ENCODE results near the gene EWSR1.

The EWSR1 gene

DNA sequence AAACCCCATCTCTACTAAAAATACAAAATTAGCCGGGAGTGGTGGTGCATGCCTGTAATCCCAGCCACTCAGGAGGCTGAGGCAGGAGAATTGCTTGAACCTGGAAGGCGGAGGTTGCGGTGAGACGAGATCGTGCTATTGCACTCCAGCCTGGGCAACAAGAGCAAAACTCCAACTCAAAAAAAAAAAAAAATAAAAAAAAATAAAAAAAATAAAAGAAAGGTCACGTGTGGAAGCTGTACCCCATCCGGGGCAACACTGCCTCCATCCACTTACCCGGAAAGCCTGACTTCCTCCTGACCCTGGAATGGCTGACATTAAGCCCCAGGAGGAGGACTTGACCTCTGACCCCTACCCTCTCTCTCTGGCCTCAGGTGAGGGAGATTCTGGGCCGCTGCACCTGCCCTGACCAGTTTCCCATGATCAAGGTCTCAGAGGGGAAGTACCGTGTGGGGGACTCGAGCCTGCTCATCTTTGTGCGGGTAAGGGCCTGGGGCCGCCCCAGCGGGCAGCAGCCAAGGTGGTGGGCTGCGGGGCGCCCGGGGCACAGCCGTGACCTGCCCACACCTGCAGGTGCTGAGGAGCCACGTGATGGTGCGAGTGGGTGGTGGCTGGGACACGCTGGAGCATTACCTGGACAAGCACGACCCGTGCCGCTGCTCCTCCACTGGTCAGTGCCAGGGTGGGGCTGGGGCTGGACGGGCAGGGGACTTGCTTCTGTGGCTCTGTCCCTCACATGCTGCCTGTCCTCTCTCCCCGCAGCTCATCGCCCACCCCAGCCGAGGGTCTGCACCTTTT, 42.2 kb downstream of the EWSR1 start:
- Histone ChIP-seq H3K27me3 (ENCODE audit: control insufficient read depth, insufficient read depth, low read length) (peaks cover 20% of the 10 kb centered on the region), H3K9me3 (replicated peaks; ENCODE audit: low read length) (no peaks in the 10 kb centered on the region), H3K9ac (ENCODE audit: low read depth, low read length) (peak overlapping the region; percentile 76), H3K4me2 (ENCODE audit: low read length) (peak overlapping the region; percentile 99), H3K36me3 (ENCODE audit: insufficient read depth, low read length) (peaks cover 12% of the 10 kb centered on the region), H3K4me3 (ENCODE audit: low read length) (peak overlapping the region; percentile 48), H3K4me1 (ENCODE audit: control insufficient read depth, insufficient read depth, low read length) (peaks cover 56% of the 10 kb centered on the region)

DNA sequence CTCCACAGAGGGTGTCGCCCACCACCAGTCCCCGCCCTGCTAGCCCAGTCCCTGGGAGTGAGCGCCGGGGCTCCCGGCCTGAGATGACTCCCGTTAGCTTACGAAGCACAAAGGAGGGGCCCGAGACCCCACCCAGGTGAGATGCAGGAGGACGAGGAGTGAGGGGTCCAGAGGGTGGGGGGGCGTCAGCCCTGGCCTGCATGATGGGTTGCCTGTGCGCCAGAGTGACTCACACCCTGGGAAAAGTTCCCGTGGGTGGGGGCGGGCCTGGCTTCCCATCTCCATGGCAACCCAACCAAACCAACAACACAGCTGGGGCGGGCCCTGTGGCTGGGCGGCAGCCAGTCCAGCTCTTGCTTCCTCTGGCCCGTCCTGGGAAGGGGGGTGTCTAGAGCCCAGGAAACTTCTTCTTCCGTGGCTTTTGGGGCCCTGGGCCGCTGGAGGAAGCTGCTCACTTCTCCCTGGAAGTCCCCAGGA, 42.8 kb downstream of the EWSR1 start:
- H3K4me1 ChIP-seq (ENCODE audit: control insufficient read depth, insufficient read depth, low read length) = peaks cover 55% of the 10 kb centered on the region
- H3K36me3 ChIP-seq (ENCODE audit: insufficient read depth, low read length) = peaks cover 12% of the 10 kb centered on the region
- H3K4me3 ChIP-seq (ENCODE audit: low read length) = peak overlapping the region; percentile 48
- H3K4me2 ChIP-seq (ENCODE audit: low read length) = peak overlapping the region; percentile 73
- no peaks in the 10 kb centered on the region for H3K9me3 ChIP-seq (replicated peaks; ENCODE audit: low read length)
- peak overlapping the region; percentile 77 for H3K9ac ChIP-seq (ENCODE audit: low read depth, low read length)
- peaks cover 22% of the 10 kb centered on the region for H3K27me3 ChIP-seq (ENCODE audit: control insufficient read depth, insufficient read depth, low read length)

DNA sequence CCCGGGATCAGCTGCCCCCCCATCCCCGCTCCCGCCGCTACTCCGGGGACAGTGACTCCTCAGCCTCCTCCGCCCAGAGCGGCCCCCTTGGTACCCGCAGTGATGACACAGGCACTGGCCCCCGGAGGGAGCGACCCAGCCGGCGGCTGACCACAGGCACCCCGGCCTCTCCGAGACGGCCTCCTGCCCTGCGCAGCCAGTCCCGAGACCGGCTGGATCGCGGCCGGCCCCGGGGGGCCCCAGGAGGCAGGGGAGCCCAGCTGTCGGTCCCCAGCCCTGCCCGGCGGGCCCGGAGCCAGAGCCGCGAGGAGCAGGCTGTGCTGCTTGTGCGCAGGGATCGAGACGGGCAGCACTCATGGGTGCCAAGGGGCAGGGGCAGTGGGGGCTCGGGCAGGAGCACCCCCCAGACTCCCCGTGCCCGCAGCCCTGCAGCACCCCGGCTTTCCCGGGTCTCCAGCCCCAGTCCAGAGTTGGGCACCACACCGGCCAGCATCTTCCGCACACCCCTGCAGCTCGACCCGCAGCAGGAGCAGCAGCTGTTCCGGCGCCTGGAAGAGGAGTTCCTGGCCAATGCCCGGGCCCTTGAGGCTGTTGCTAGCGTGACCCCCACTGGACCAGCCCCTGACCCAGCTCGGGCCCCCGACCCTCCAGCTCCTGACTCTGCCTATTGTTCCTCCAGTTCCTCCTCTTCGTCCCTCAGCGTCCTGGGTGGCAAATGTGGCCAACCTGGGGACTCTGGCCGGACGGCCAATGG, 43.6 kb downstream of the EWSR1 start:
- peak overlapping the region; percentile 77 for H3K9ac ChIP-seq (ENCODE audit: low read depth, low read length)
- H3K4me2 ChIP-seq (ENCODE audit: low read length) = peak overlapping the region; percentile 73
- no peaks in the 10 kb centered on the region for H3K9me3 ChIP-seq (replicated peaks; ENCODE audit: low read length)
- H3K27me3 ChIP-seq (ENCODE audit: control insufficient read depth, insufficient read depth, low read length) = peaks cover 29% of the 10 kb centered on the region
- peaks cover 53% of the 10 kb centered on the region for H3K4me1 ChIP-seq (ENCODE audit: control insufficient read depth, insufficient read depth, low read length)
- H3K36me3 ChIP-seq (ENCODE audit: insufficient read depth, low read length) = peaks cover 12% of the 10 kb centered on the region
- H3K4me3 ChIP-seq (ENCODE audit: low read length) = peak overlapping the region; percentile 38

DNA sequence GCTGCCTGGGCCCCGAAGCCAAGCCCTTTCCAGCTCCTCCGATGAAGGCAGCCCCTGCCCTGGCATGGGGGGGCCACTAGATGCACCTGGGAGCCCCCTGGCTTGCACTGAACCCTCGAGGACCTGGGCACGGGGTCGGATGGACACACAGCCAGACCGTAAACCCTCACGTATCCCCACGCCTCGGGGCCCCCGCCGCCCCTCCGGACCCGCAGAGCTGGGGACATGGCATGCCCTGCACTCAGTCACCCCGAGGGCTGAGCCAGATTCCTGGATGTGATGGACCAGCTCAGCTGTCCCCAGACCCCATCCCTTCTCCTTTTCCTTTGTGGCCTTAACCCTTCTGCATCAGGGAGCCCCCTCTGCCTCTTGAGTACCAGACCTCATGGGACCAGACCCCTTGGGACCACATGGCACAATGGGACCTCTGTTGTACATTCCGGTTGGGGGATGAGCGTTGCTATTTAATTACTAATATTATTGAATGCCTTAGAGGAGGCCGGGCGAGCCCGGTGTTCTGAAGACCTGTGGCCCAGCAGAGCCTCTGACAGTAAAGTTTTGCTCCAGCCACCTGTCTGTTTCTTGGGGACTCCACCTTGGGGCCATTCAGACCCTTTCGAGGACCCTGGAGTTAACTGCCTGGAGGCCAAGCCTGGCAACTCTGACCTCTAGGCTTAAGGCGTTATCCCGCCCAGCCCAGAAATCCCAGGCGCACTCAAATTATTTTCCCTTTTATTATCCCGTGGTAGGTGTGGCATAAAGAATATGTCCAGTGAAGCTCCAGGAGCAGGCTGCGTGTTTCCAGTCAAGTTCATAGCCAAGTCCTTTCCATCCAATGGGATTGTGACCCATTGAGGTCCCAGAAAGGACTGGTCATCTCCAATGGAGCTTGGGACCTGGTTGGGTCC, 44.4 kb downstream of the EWSR1 start:
- Histone ChIP-seq H3K27me3 (ENCODE audit: control insufficient read depth, insufficient read depth, low read length) (peaks cover 32% of the 10 kb centered on the region), H3K9ac (ENCODE audit: low read depth, low read length) (no peak overlapping the region), H3K4me3 (ENCODE audit: low read length) (no peak overlapping the region), H3K36me3 (ENCODE audit: insufficient read depth, low read length) (peaks cover 12% of the 10 kb centered on the region), H3K4me1 (ENCODE audit: control insufficient read depth, insufficient read depth, low read length) (peaks cover 51% of the 10 kb centered on the region), H3K4me2 (ENCODE audit: low read length) (no peak overlapping the region), H3K9me3 (replicated peaks; ENCODE audit: low read length) (no peaks in the 10 kb centered on the region)

DNA sequence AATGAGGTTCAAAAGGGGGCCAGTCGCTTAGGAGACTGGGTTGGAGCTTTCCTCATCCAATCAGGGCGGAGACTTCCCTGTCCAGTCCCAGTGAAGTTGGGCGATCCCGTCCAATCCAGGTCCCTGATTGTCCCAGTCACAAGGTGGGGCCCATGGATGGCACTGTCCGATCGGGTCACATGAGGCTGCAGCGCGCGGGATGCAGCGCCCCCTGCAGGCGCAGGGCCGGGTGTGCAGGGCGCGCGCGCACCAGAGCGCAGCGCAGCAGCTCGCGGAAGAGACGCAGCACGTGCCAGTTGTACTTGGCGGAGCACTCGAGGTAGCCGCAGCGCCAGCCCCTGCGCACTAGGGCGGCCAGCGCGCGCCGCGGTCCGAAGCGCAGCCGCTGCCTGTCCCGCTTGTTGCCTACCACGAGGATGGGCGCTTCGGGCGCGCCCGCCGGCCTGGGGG, 45.1 kb downstream of the EWSR1 start:
- Histone ChIP-seq H3K4me3 (ENCODE audit: low read length) (no peak overlapping the region), H3K4me1 (ENCODE audit: control insufficient read depth, insufficient read depth, low read length) (peaks cover 44% of the 10 kb centered on the region), H3K4me2 (ENCODE audit: low read length) (no peak overlapping the region), H3K27me3 (ENCODE audit: control insufficient read depth, insufficient read depth, low read length) (peaks cover 32% of the 10 kb centered on the region), H3K9me3 (replicated peaks; ENCODE audit: low read length) (no peaks in the 10 kb centered on the region), H3K36me3 (ENCODE audit: insufficient read depth, low read length) (peaks cover 12% of the 10 kb centered on the region), H3K9ac (ENCODE audit: low read depth, low read length) (no peak overlapping the region)

DNA sequence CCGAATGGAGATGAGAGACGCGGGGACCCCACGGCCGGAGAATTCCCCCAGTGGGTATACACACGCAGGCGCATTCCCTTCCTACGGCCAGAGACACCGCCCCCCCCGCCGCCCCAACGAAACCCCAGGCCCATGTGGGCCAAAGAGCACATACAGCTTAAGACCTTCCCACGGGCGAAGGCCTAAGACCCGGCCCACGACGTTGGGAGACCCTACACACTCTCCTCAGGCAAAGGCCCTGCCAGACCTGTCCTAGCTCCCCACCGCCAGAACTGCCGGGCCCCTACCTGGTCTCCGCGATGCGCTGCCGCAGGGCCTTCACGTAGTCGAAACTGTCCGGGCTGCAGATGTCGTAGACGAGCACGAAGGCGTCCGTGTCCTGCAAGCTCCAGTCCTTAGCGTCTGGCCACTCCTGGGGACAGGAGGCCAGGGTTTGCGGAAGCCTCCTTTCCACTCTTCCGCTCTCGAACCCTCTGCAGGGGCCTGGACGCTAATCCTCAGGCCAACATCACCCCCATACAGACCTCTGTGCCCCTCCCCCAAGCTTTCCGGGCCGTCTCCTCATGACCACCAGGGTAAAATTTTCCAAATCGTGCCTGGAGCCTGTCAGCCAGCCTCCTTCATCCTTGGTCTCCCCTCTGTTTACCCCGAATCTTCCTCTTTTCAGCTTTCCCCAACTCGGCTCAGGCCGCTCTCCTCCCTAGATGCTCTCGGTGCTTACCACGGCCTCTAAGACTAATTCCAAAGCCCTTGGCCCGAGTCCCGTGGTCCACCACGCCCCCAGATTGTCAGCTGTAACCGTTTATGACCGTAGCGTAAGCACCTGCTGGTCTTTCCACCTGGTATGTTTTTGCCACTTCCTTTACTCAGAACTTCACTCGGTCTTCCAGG, 45.8 kb downstream of the EWSR1 start:
- Histone ChIP-seq H3K36me3 (ENCODE audit: insufficient read depth, low read length) (peaks cover 12% of the 10 kb centered on the region), H3K27me3 (ENCODE audit: control insufficient read depth, insufficient read depth, low read length) (peaks cover 32% of the 10 kb centered on the region), H3K4me1 (ENCODE audit: control insufficient read depth, insufficient read depth, low read length) (peaks cover 38% of the 10 kb centered on the region), H3K9me3 (replicated peaks; ENCODE audit: low read length) (no peaks in the 10 kb centered on the region), H3K9ac (ENCODE audit: low read depth, low read length) (no peak overlapping the region), H3K4me2 (ENCODE audit: low read length) (no peak overlapping the region), H3K4me3 (ENCODE audit: low read length) (no peak overlapping the region)

DNA sequence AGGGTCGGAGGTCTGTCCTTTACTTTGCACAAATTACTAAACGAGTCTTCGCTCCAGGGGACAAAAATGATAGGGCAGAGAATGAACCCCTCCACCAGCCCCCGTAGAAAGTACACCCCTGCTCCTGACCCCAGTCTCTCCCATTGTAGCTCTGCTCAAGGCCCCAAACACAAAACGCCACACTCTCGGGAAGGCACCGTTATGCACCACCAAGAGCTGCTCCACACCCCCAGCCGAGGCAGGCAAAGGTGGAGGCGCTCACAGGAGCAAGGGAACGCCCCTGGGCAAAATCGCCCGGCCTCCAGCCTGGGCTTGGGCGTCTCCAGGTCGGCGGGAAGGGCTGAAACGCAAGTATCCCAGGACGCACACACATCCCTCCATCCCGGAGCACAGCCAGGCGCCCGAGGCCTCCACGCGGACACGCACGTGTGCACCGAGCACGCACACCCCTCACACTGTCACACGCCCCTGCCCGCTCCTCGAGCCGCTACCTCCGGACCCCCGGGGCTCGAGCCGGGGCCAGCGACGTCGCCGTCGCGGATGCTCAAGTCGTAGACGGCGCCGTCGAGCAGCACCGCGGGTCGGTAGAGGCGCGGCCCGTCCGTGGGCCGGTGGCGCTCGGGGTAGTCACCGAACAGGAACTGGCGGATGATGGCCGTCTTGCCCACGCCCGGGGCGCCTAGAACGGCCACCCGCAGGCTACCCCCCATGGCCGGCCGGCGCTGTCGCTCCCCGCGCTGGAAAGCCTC, 46.6 kb downstream of the EWSR1 start:
- peaks cover 32% of the 10 kb centered on the region for H3K27me3 ChIP-seq (ENCODE audit: control insufficient read depth, insufficient read depth, low read length)
- H3K9ac ChIP-seq (ENCODE audit: low read depth, low read length) = no peak overlapping the region
- peaks cover 29% of the 10 kb centered on the region for H3K4me1 ChIP-seq (ENCODE audit: control insufficient read depth, insufficient read depth, low read length)
- H3K36me3 ChIP-seq (ENCODE audit: insufficient read depth, low read length) = peaks cover 12% of the 10 kb centered on the region
- peak overlapping the region; percentile 58 for H3K4me3 ChIP-seq (ENCODE audit: low read length)
- no peaks in the 10 kb centered on the region for H3K9me3 ChIP-seq (replicated peaks; ENCODE audit: low read length)
- peak overlapping the region; percentile 74 for H3K4me2 ChIP-seq (ENCODE audit: low read length)

DNA sequence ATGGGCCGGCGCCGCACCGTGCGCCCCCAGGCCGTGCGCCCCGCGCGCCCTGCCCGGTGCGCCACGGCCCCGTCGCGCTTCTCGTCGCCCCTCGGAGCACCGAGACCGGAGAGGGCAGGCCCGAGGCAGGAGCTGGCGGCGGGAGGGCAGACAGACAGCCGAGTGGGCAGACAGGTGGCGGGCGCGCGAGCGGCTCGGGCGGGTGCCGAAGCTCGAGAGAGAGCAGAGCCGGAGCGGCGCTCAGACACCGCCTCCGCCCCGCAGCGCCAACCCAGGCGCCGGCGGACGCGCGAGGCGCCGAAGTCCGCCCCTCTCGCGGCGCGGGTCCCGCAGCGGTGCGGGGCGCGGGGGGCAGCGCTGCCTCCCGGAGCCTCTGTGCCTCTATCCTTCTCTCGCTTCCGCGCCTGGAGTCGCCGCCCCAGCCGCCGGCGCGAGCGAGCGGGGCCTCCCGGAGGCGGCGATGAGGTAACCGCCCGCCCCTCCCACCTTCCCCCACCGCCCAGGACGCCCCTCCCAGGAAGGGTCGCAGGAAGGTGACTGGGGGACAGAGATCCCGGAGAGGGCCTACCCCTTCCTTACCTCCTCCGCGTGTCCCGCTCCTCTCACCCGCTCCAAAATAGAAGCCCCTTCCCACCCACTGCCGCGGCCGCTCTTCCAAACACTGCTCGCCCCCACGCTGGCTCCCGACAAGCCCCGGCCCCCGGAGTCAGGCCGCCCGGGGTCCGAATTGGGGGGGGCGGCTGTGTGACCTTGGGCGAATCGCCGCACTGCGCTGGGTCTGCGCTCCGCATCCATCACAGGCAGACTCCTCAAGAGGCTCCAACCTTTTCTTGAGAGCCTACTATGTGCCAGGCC, 47.4 kb downstream of the EWSR1 start, which contains the start of gene RASL10A:
TSS of gene RASL10A (minus strand) at position 412 of the 855 bp plus-strand sequence. CDS start 451 bp downstream, outside the sequence.
- Histone ChIP-seq H3K4me1 (ENCODE audit: control insufficient read depth, insufficient read depth, low read length) (peaks cover 24% of the 10 kb centered on the region), H3K9ac (ENCODE audit: low read depth, low read length) (no peak within 1 kb of the TSS), H3K4me3 (ENCODE audit: low read length) (peak within 1 kb of the TSS; percentile 58), H3K4me2 (ENCODE audit: low read length) (peak within 1 kb of the TSS; percentile 74), H3K27me3 (ENCODE audit: control insufficient read depth, insufficient read depth, low read length) (peaks cover 32% of the 10 kb centered on the region), H3K36me3 (ENCODE audit: insufficient read depth, low read length) (peaks cover 12% of the 10 kb centered on the region), H3K9me3 (replicated peaks; ENCODE audit: low read length) (no peaks in the 10 kb centered on the region)

DNA sequence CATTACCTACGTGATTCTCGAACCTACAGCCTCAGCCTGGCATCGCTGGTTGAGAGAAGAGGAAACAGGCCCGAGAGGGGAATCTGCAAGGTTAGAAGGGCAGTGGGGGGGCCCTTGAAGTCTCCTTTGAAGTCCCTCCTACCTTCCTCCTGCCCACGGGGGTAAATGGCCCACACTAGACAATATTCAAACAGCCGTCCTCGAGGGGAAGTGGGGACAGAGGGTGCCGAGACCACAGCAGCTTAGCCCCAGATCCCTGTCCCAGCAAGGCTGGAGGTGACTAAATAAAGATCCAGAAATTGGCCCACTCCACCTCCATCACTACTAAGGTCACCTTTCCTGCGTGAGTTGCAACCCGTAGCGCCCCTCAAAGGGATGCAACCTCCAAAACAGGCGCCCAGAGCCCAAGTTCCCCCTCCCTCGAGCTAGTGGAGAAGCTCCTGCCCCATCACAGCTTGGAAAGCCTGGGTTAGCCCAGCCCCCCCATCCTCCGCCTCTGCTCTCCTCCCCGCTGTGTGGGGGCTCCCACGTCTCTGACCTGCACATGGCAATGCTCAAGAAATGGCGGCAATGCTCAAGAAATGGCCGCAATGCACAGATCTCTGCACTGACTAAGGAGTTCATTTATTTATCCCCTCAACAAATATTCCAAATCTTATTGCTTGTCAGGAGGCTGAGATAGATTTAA, 48.2 kb downstream of the EWSR1 start:
- peaks cover 17% of the 10 kb centered on the region for H3K4me1 ChIP-seq (ENCODE audit: control insufficient read depth, insufficient read depth, low read length)
- no peak overlapping the region for H3K4me3 ChIP-seq (ENCODE audit: low read length)
- H3K27me3 ChIP-seq (ENCODE audit: control insufficient read depth, insufficient read depth, low read length) = peaks cover 32% of the 10 kb centered on the region
- no peak overlapping the region for H3K9ac ChIP-seq (ENCODE audit: low read depth, low read length)
- H3K9me3 ChIP-seq (replicated peaks; ENCODE audit: low read length) = no peaks in the 10 kb centered on the region
- H3K4me2 ChIP-seq (ENCODE audit: low read length) = no peak overlapping the region
- H3K36me3 ChIP-seq (ENCODE audit: insufficient read depth, low read length) = peaks cover 12% of the 10 kb centered on the region

Measured in skeletal muscle satellite cell (primary cell).